ENCODE results near the gene SPECC1L.

The SPECC1L gene

DNA sequence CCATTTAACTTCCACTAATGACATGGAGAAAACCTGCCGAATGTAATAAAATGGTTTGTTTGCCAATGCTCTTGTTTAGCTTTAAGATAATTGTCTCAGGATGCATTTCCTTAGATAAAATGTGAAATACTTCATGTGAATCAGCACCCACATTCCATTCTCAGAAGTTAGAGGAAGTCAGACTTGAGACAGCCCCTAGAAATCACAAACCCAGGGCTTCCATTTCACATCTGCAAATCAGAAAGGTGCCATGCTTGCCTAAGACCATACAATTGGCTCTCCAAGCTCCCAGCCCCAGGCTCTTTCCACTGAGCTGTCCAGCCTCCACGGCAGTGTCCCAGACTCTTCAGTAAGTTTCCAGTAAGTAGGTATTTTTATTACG, 121.2 kb downstream of the SPECC1L start:
- Histone ChIP-seq H3K4me1 (ENCODE audit: control insufficient read depth in 1 of 2, insufficient read depth in 2 of 2, low read length in 2 of 2) (peaks cover 8 to 10% of the 10 kb centered on the region in 2 donors), H3K9me3 (ENCODE audit: control insufficient read depth in 1 of 2, low read length in 2 of 2) (no peaks in the 10 kb centered on the region), H3K27me3 (ENCODE audit: control insufficient read depth in 1 of 2, insufficient read depth in 2 of 2, low read length in 2 of 2) (no peaks in the 10 kb centered on the region), H3K9ac (ENCODE audit: low read depth in 1 of 2, low read length in 2 of 2) (no peak overlapping the region), H3K4me3 (ENCODE audit: low read depth in 1 of 2, low read length in 2 of 2) (no peak overlapping the region), H3K36me3 (ENCODE audit: control insufficient read depth in 1 of 2, insufficient read depth in 2 of 2, low read length in 2 of 2) (peaks cover 1 to 8% of the 10 kb centered on the region in 2 donors), H3K27ac (ENCODE audit: low read depth, low read length) (no peak overlapping the region)

GRCh38 chr22:24392218-24392931, 121.7 kb downstream of the SPECC1L start:
- Histone ChIP-seq H3K4me1 (ENCODE audit: control insufficient read depth in 1 of 2, insufficient read depth in 2 of 2, low read length in 2 of 2) (peaks cover 8 to 10% of the 10 kb centered on the region in 2 donors), H3K9ac (ENCODE audit: low read depth in 1 of 2, low read length in 2 of 2) (no peak overlapping the region), H3K27me3 (ENCODE audit: control insufficient read depth in 1 of 2, insufficient read depth in 2 of 2, low read length in 2 of 2) (no peaks in the 10 kb centered on the region), H3K27ac (ENCODE audit: low read depth, low read length) (no peak overlapping the region), H3K36me3 (ENCODE audit: control insufficient read depth in 1 of 2, insufficient read depth in 2 of 2, low read length in 2 of 2) (peaks cover 6 to 13% of the 10 kb centered on the region in 2 donors), H3K4me3 (ENCODE audit: low read depth in 1 of 2, low read length in 2 of 2) (no peak overlapping the region), H3K9me3 (ENCODE audit: control insufficient read depth in 1 of 2, low read length in 2 of 2) (no peaks in the 10 kb centered on the region)

DNA sequence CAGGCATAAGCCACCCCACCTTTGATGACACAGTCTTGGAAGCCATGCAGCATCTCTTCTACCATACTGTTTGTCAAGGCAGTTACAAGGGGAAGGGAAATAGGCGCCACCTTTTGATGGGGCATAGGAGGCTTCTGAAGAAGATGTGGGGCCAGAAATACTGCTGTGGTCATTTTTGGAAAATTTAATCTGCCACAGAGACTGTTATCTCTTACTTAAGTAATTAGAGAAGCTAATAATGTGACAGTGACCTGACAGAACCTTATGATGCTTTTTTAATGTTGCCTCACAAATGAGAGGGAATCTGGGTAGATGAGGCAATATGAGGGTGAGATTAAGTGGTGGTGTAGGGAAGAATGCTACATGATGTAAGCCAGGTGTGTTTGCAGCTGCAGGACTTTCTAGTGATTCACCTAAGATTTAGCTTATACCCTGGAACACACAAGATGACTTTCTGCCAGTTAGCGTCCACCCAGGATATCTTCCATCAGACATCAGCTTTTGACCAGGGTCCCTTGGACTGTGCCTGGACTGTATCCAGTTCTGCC, 122.5 kb downstream of the SPECC1L start:
- no peak overlapping the region for H3K27ac ChIP-seq (ENCODE audit: low read depth, low read length)
- H3K9me3 ChIP-seq (ENCODE audit: control insufficient read depth in 1 of 2, low read length in 2 of 2): no peaks in the 10 kb centered on the region
- H3K36me3 ChIP-seq (ENCODE audit: control insufficient read depth in 1 of 2, insufficient read depth in 2 of 2, low read length in 2 of 2): peaks cover 6 to 14% of the 10 kb centered on the region in 2 donors
- H3K4me3 ChIP-seq (ENCODE audit: low read depth in 1 of 2, low read length in 2 of 2): no peak overlapping the region
- no peak overlapping the region for H3K9ac ChIP-seq (ENCODE audit: low read depth in 1 of 2, low read length in 2 of 2)
- H3K27me3 ChIP-seq (ENCODE audit: control insufficient read depth in 1 of 2, insufficient read depth in 2 of 2, low read length in 2 of 2): no peaks in the 10 kb centered on the region
- H3K4me1 ChIP-seq (ENCODE audit: control insufficient read depth in 1 of 2, insufficient read depth in 2 of 2, low read length in 2 of 2): peaks cover 8 to 10% of the 10 kb centered on the region in 2 donors

DNA sequence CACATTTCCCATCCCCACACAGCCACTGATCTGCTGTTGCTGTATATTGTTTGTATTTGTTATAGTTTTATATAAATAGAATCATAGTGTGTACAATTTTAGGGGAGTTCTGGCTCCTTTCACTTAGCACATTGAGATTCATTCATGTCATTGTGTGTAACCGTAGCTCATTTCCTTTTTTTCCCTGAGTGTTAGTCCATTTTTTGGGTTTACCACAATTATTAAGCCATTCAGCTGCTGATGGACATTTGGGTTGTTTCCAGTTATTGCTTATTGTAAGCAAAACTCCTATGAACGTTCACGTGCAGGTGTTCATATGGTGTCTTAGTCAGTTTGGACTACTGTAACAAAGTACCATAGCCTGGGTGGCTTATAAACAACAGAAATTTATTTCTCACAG, 123.2 kb downstream of the SPECC1L start:
- H3K27me3 ChIP-seq (ENCODE audit: control insufficient read depth in 1 of 2, insufficient read depth in 2 of 2, low read length in 2 of 2): no peaks in the 10 kb centered on the region
- no peak overlapping the region for H3K4me3 ChIP-seq (ENCODE audit: low read depth in 1 of 2, low read length in 2 of 2)
- no peak overlapping the region for H3K9ac ChIP-seq (ENCODE audit: low read depth in 1 of 2, low read length in 2 of 2)
- peaks cover 6 to 14% of the 10 kb centered on the region in 2 donors for H3K36me3 ChIP-seq (ENCODE audit: control insufficient read depth in 1 of 2, insufficient read depth in 2 of 2, low read length in 2 of 2)
- no peaks in the 10 kb centered on the region for H3K9me3 ChIP-seq (ENCODE audit: control insufficient read depth in 1 of 2, low read length in 2 of 2)
- no peak overlapping the region for H3K27ac ChIP-seq (ENCODE audit: low read depth, low read length)
- H3K4me1 ChIP-seq (ENCODE audit: control insufficient read depth in 1 of 2, insufficient read depth in 2 of 2, low read length in 2 of 2): peaks cover 8 to 10% of the 10 kb centered on the region in 2 donors

DNA sequence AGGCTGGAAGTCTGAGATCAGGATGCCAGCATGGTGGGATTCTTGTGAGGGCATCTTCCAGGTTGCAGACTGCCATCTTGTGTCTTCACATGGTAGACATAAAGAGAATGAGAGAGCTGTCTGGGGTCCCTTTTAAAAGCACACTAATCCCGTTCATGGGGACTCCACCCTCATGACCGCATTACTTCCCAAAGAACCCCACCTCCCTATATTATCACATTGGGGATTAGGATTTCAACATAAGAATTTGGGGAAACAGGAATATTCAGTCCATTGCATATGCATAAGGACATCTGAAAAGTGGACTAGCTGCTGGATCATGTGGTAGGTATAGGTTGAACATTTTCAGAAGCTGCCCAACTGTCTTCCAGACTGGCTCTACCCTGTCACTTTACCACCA, 123.6 kb downstream of the SPECC1L start:
- peaks cover 6 to 14% of the 10 kb centered on the region in 2 donors for H3K36me3 ChIP-seq (ENCODE audit: control insufficient read depth in 1 of 2, insufficient read depth in 2 of 2, low read length in 2 of 2)
- H3K9me3 ChIP-seq (ENCODE audit: control insufficient read depth in 1 of 2, low read length in 2 of 2): no peaks in the 10 kb centered on the region
- H3K27ac ChIP-seq (ENCODE audit: low read depth, low read length): no peak overlapping the region
- peaks cover 8 to 10% of the 10 kb centered on the region in 2 donors for H3K4me1 ChIP-seq (ENCODE audit: control insufficient read depth in 1 of 2, insufficient read depth in 2 of 2, low read length in 2 of 2)
- H3K27me3 ChIP-seq (ENCODE audit: control insufficient read depth in 1 of 2, insufficient read depth in 2 of 2, low read length in 2 of 2): no peaks in the 10 kb centered on the region
- no peak overlapping the region for H3K9ac ChIP-seq (ENCODE audit: low read depth in 1 of 2, low read length in 2 of 2)
- H3K4me3 ChIP-seq (ENCODE audit: low read depth in 1 of 2, low read length in 2 of 2): no peak overlapping the region

DNA sequence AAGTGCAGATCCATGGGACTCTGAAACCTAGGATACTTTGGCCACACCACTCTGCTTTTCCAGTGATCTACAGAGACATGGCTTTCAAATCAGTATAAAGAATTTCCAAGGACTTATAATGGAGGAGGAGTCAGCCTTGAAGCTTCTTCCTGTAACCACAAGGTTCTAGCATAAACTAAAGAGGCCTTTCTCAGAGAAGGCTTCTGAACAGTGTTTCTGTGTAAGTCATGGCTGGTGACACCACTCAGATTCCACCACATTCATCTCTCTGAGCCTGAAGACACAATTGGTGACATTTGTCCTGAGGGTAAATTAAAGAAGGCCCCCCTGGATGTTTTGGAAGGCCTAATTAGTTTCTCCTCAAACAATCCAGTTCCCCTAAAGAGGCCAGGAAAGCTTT, 127.8 kb downstream of the SPECC1L start:
- no peak overlapping the region for H3K27ac ChIP-seq (ENCODE audit: low read depth, low read length)
- H3K36me3 ChIP-seq (ENCODE audit: control insufficient read depth in 1 of 2, insufficient read depth in 2 of 2, low read length in 2 of 2): peaks cover 6 to 11% of the 10 kb centered on the region in 2 donors
- no peak overlapping the region for H3K4me3 ChIP-seq (ENCODE audit: low read depth in 1 of 2, low read length in 2 of 2)
- H3K27me3 ChIP-seq (ENCODE audit: control insufficient read depth in 1 of 2, insufficient read depth in 2 of 2, low read length in 2 of 2): no peaks in the 10 kb centered on the region
- no peak overlapping the region for H3K9ac ChIP-seq (ENCODE audit: low read depth in 1 of 2, low read length in 2 of 2)
- peaks cover 20 to 24% of the 10 kb centered on the region in 2 donors for H3K4me1 ChIP-seq (ENCODE audit: control insufficient read depth in 1 of 2, insufficient read depth in 2 of 2, low read length in 2 of 2)
- no peaks in the 10 kb centered on the region for H3K9me3 ChIP-seq (ENCODE audit: control insufficient read depth in 1 of 2, low read length in 2 of 2)

DNA sequence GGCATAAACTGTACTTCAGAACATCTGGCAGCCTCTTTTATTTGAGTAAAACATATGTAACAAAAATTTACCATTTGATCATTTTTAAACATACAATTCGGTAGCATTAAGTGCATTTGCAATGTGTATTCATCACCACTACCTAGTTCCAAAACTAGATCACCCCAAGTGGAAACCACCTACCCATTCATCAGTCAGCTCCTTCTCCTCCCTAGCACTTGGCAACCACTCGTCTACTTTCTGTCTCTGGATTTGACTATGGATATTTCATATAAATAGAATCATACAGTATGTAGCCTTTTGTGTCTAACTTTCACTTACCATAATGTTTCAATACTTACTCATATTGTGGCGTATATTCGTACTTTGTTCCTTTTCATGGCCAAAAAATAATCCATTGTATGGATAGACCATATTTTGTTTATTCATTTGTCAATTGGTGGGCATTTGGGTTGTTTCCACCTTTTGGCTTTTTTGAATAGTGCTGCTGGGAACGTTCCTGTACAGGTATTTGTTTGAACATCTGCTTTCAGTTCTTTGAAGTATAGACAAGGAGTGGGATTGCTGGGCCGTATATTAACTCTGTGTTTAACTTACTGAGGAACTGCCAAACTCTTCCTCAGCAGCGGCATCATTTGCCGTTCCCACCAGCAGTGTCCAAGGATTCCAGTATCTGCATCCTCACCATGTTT, 129.5 kb downstream of the SPECC1L start:
- Histone ChIP-seq H3K27ac (ENCODE audit: low read depth, low read length) (peak overlapping the region; percentile 24), H3K9me3 (ENCODE audit: control insufficient read depth in 1 of 2, low read length in 2 of 2) (no peaks in the 10 kb centered on the region), H3K4me1 (ENCODE audit: control insufficient read depth in 1 of 2, insufficient read depth in 2 of 2, low read length in 2 of 2) (peaks cover 23 to 26% of the 10 kb centered on the region in 2 donors), H3K36me3 (ENCODE audit: control insufficient read depth in 1 of 2, insufficient read depth in 2 of 2, low read length in 2 of 2) (peaks cover 12 to 17% of the 10 kb centered on the region in 2 donors), H3K9ac (ENCODE audit: low read depth in 1 of 2, low read length in 2 of 2) (no peak overlapping the region), H3K4me3 (ENCODE audit: low read depth in 1 of 2, low read length in 2 of 2) (peak overlapping the region; percentile 22 to 52), H3K27me3 (ENCODE audit: control insufficient read depth in 1 of 2, insufficient read depth in 2 of 2, low read length in 2 of 2) (no peaks in the 10 kb centered on the region)

DNA sequence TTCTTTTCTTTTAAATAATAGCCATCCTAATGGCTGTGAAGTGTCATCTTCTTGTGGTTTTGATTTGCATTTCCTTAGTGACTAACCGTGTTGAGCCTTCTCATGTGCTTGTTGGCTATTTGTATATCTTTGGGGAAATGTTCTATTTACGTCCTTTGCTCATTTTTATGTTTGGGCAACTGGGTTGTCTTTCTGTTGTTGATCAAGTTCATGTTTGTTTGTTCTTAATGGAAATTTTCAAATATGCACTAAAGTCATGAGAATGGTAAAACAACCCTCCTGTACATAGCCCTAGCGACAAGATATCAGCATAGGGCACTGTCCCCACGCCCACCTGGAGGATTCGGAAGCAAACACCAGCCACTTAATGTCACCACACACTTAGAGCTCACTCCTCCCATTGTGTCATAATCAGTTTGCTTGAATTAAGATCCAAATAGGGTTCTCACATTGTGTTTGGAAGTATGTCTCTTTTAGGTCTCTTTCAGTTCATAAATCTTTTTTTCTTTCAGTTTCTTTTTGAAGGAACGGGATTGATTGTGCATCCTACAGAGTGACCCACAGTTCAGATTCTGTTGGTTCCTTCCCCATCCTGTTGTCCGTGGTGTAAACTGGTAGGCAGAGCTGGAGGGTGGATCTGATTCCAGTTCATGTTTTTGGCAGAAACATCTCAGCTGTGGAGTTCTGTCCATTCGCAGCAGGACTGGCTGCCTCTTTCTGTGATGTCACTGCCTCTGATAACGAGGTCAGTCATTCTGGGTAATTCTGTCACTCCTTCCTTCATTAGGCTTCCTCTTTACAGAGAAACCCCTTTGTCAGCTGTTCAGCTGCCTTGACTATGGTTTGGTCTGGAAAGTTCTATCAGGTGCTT, 130.3 kb downstream of the SPECC1L start:
- peaks cover 12 to 19% of the 10 kb centered on the region in 2 donors for H3K36me3 ChIP-seq (ENCODE audit: control insufficient read depth in 1 of 2, insufficient read depth in 2 of 2, low read length in 2 of 2)

GRCh38 chr22:24401931-24402367, 131.3 kb downstream of the SPECC1L start:
- Histone ChIP-seq H3K4me3 (ENCODE audit: low read depth in 1 of 2, low read length in 2 of 2) (no peak overlapping the region), H3K9ac (ENCODE audit: low read depth in 1 of 2, low read length in 2 of 2) (no peak overlapping the region), H3K36me3 (ENCODE audit: control insufficient read depth in 1 of 2, insufficient read depth in 2 of 2, low read length in 2 of 2) (peaks cover 9 to 13% of the 10 kb centered on the region in 2 donors), H3K4me1 (ENCODE audit: control insufficient read depth in 1 of 2, insufficient read depth in 2 of 2, low read length in 2 of 2) (peaks cover 26% of the 10 kb centered on the region in 2 donors), H3K27me3 (ENCODE audit: control insufficient read depth in 1 of 2, insufficient read depth in 2 of 2, low read length in 2 of 2) (no peaks in the 10 kb centered on the region), H3K9me3 (ENCODE audit: control insufficient read depth in 1 of 2, low read length in 2 of 2) (no peaks in the 10 kb centered on the region), H3K27ac (ENCODE audit: low read depth, low read length) (no peak overlapping the region)

More for the DNA sequence above, 130.3 kb downstream of the SPECC1L start:
- no peaks in the 10 kb centered on the region for H3K27me3 ChIP-seq (ENCODE audit: control insufficient read depth in 1 of 2, insufficient read depth in 2 of 2, low read length in 2 of 2)
- H3K27ac ChIP-seq (ENCODE audit: low read depth, low read length): peak overlapping the region; percentile 55
- H3K9ac ChIP-seq (ENCODE audit: low read depth in 1 of 2, low read length in 2 of 2): peak overlapping the region in 1 of 2 donors; percentile 23
- peaks cover 23 to 26% of the 10 kb centered on the region in 2 donors for H3K4me1 ChIP-seq (ENCODE audit: control insufficient read depth in 1 of 2, insufficient read depth in 2 of 2, low read length in 2 of 2)
- no peaks in the 10 kb centered on the region for H3K9me3 ChIP-seq (ENCODE audit: control insufficient read depth in 1 of 2, low read length in 2 of 2)
- H3K4me3 ChIP-seq (ENCODE audit: low read depth in 1 of 2, low read length in 2 of 2): peak overlapping the region; percentile 22 to 52

Measured in duodenal mucosa (tissue), 2 donors.